Measurements from ENCODE around the gene ADARB2.

- TF ChIP-seq, protein P1, sequence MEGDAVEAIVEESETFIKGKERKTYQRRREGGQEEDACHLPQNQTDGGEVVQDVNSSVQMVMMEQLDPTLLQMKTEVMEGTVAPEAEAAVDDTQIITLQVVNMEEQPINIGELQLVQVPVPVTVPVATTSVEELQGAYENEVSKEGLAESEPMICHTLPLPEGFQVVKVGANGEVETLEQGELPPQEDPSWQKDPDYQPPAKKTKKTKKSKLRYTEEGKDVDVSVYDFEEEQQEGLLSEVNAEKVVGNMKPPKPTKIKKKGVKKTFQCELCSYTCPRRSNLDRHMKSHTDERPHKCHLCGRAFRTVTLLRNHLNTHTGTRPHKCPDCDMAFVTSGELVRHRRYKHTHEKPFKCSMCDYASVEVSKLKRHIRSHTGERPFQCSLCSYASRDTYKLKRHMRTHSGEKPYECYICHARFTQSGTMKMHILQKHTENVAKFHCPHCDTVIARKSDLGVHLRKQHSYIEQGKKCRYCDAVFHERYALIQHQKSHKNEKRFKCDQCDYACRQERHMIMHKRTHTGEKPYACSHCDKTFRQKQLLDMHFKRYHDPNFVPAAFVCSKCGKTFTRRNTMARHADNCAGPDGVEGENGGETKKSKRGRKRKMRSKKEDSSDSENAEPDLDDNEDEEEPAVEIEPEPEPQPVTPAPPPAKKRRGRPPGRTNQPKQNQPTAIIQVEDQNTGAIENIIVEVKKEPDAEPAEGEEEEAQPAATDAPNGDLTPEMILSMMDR (IDR thresholded peaks at IDR 0.05): no peak
- no peak for TF ChIP-seq POLR2A (IDR thresholded peaks at IDR 0.05; ENCODE audit: low read depth)
- no peak for TF ChIP-seq EP300 (IDR thresholded peaks at IDR 0.05)
- TF ChIP-seq POLR2AphosphoS5 (IDR thresholded peaks at IDR 0.05): no peak
These were observed 333.6 kb downstream of the ADARB2 start for GRCh38 chr10:1403508-1404322.

Measured in esophagus muscularis mucosa (tissue), 4 donors.